HG03064 (cell line): Measurements from ENCODE around the gene RPS19BP1.
"Not testable (repeated sequence)": the region's sequence is repeated elsewhere in the genome, so short reads cannot be mapped to it uniquely, and the experiment has no call there.

Source experiments
- ATAC-seq: cut with Tn5 transposase; IDR thresholded peaks from one replicate; pipeline ENCODE4 v1.9.1; 2021; ENCODE audit warnings: low read depth; ENCODE audit not compliant: unreplicated experiment

Gene RPS19BP1

DNA sequence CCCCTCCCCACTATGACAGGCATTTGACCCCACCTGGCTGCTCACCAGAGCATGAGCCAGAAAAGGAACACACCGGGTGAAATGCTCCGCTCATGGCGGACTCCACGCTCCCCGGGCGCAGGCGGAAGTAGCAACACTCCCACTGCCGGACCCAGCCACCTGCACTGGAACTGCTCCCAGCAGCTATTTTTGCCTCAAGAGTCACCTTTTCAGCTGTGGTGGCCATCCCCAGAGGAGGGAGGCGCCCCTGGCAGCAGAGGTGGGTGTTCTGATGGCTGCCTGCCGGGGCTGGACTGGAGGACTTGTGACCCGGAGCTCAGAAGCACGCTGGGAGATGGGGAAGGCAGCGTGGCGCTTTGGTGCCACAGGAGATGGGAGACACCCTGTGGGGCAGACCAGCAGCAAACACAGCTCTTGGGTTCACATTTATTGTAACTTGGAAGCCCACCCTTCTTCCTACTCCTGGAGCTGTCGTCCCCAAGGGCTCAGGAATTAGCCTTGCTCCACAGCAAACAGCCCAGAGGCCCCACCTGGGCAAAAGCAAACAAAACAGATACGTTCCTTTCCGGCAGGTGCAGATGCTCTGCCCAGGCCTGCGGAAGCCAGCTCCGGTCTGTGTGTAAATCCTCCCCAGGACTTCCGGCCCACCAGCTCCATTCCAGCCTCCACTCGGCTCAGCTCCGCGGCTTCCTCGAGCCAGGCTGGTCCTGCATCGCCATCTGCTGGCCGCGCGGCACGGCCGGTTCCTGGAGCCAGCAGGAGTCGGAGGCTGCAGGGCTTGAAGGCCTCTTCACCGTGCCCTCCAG, 3.7 kb downstream of the RPS19BP1 start:
- no peak for ATAC-seq

DNA sequence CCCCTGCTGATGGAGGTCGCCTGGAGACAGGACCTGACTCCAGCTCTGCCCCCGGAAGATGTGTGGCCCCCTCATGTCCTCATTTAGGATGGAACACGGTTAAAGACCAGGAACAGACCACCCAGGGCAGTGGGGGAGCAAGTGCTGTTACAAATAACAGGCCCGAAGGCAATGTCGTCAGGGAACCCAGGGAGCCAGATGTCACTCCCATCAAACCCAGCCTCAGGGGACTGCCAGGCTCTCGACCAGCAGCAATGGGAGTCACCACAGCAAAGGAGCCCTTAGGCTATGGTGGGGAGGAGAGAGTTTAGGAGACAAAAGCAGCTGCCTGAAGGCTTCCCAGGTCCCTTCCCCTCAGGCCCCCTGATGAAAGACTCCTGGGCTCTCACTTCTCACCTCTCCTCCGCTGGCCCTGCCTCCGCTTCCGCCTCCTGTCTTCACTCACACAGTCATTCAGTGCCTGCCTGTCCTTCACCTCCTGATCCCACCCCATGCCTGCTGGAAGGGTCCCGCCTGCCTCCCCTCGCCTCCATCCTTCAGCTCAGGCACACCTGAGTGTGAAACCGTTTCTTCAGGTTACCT, 4.4 kb downstream of the RPS19BP1 start:
- no peak for ATAC-seq

DNA sequence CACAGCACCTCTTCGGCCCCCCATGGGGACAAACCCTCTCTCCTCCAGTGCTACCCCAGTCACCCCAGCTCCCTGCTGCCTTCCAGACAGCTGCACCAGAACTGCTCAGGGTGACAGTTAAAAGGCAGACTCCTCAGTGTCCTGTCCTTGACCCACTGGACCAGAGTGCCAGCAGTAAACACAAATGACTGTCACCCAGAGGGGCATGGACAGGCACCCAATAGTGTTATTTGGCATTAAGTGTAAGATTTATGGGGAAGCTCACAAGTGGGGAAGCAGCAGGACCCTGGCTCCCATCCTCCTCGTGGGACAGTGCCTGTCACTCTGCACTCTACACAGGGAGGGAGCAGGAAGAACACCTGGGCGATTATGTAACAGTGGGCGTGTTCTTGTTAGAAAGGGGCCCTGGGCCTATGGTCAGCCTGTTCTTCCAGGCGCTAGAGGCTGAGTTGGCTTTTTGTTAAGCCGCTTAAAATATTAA, 5.0 kb downstream of the RPS19BP1 start:
- ATAC-seq, result no peak

DNA sequence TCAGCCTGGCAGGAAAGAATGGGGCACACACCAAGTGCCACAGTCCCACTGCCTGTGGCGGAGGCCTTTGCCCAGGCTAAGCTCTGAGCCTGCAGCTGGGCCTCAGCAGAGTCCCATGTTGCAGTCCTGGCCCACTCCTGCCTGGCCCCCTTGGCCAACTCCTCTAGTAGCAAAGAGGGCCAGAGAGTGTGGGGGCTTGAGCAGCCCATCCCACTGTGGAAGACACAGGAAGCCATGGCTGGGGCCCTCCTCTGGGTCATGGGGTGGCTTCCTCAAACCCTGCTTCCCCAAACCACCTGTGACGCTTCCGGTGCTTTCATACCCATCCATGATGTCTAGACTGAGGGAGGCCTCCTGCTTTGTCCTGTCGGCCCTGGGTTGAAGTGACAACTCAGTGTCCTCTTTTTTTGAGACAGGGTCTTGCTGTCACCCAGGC, 5.8 kb downstream of the RPS19BP1 start:
- no peak for ATAC-seq

DNA sequence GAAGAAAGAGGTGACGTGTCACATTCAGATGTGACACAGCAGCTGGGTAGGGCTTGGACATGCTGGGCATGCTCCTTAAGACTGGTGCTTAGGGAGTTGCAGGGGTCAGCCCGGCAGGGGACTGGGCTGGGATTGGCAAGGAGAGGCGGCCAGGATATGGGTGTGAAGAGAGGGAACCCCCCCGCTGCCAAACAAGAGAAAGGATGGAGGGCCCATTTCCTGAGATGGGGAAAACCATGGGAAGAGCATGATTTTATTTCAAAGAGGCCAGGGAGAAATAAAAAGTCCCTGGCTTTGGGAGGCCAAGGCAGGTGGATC, 6.9 kb downstream of the RPS19BP1 start:
- no peak for ATAC-seq

DNA sequence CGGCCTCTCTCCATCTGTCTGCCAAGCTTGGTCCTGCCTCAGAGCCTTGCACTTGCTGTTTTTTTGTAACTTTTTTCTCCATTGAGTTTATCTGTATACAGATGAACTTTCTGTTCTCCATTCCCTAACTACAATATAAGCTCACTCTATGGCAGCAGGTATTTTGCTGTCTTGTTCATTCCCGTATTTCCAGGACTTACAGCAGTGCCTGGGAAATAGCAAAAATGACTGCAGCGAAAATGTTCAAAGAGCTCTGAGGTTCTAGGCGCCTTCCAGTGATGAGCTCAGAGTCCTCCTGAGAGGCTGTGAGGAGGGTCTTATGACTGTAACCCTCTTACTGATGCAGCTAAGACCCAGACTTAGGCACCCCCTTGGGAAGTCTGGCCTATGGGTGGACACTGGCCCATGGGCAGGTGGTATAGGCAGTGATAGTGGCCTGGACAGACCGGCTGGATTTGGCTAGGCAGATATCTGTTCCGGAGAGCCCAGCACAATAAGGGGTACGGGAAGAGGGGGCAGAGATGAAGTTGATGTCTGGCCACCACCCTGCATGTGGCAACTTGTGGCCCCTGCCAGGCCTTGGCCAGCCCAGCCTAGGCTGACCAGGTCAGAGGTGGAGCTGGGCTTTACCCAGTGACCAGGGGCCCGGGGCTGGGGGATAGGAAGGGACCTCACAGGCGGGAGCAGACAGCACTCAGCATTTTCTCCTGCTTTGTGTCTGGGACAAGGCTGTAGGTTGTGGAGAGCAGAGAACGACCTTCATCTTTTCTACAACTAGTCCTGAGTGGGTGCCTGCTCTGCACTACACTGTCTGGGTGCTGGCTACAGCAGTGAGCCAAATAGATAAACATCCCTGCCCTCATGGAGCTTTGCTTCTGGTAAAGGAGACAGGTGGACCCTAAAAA, 7.5 kb downstream of the RPS19BP1 start:
- no peak for ATAC-seq

DNA sequence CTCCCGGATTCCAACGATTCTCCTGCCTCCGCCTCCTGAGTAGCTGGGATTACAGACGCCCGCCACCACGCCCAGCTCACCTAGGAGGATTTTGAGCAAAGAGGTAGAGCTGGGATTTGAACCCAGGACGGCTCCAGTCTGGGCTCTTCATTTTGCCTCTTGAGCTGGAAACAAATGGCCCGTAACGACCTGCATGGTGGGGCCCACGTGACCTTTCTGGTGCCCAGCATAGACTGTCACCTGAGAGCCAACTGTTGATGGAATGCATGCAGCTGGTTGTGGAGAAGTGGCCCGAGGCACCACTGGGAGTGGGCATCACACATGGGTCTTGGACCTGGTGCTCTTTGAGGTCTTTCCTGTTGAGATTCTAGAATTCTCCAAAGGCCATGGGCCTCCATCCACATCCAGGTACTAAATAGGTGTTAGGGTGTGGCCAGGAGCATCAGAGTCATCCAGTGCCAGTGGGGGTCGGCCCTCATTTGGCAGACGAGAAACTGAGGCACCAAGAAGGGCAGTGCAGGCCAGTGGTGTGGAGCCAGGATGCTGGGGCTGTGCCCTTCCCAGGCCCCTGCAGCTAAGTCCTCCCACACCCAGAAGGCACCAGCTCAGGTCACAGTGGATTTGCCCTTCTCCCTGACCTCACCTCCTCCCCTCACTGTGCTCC, 8.3 kb downstream of the RPS19BP1 start:
- ATAC-seq, result no peak

DNA sequence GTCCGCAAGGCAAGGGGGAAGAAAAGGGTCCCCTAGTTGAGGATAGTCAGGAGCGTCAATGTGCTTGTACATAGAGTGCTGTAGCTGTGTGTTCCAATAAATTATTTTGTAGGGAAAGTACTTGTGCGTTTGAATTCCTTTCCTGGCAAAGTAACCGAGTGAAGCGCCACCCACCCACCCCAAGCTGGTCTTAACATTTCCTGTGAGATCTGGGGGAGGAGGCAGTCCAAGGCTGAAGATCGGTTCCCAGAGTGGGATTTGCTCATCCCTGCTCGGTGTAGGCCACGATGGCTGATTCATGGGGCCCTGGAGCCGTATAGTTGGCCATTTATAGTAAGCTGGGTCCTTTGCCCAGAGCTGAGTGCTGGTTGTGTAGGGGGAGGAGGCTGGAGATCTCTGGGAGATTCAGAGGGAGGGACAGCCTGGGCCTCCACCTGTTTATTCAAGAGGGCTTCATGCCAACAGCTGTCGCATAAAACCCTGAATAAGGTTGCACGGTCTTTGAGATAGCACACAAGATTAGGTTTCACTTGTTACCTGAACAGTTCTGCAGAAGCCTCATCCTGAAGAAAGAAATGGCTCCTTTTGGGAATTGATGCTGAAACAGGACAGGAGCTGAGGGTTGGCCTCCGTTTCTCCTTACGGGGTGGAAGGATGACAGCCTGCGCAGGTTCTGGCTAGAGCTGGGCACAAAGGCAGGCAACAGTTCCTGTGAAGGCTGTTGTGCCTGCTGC, 9.8 kb downstream of the RPS19BP1 start:
- no peak for ATAC-seq

DNA sequence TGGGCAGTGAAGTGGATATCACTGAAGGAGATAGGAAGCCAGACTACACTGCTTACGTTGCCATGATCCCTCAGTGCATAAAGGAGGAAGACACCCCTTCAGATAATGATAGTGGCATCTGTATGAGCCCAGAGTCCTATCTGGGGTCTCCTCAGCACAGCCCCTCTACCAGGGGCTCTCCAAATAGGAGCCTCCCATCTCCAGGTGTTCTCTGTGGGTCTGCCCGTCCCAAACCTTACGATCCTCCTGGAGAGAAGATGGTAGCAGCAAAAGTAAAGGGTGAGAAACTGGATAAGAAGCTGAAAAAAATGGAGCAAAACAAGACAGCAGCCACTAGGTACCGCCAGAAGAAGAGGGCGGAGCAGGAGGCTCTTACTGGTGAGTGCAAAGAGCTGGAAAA, 10.5 kb downstream of the RPS19BP1 start:
- not testable (repeated sequence) for ATAC-seq

DNA sequence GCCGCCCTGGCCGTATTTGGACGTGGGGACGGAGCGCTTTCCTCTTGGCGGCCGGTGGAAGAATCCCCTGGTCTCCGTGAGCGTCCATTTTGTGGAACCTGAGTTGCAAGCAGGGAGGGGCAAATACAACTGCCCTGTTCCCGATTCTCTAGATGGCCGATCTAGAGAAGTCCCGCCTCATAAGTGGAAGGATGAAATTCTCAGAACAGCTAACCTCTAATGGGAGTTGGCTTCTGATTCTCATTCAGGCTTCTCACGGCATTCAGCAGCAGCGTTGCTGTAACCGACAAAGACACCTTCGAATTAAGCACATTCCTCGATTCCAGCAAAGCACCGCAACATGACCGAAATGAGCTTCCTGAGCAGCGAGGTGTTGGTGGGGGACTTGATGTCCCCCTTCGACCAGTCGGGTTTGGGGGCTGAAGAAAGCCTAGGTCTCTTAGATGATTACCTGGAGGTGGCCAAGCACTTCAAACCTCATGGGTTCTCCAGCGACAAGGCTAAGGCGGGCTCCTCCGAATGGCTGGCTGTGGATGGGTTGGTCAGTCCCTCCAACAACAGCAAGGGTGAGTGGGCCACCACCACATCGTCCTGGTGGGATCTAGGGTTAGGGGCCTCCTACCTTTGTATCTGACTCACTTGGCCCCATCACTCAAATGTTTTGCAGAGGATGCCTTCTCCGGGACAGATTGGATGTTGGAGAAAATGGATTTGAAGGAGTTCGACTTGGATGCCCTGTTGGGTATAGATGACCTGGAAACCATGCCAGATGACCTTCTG, 11.3 kb downstream of the RPS19BP1 start:
- peak; percentile 12 for ATAC-seq

DNA sequence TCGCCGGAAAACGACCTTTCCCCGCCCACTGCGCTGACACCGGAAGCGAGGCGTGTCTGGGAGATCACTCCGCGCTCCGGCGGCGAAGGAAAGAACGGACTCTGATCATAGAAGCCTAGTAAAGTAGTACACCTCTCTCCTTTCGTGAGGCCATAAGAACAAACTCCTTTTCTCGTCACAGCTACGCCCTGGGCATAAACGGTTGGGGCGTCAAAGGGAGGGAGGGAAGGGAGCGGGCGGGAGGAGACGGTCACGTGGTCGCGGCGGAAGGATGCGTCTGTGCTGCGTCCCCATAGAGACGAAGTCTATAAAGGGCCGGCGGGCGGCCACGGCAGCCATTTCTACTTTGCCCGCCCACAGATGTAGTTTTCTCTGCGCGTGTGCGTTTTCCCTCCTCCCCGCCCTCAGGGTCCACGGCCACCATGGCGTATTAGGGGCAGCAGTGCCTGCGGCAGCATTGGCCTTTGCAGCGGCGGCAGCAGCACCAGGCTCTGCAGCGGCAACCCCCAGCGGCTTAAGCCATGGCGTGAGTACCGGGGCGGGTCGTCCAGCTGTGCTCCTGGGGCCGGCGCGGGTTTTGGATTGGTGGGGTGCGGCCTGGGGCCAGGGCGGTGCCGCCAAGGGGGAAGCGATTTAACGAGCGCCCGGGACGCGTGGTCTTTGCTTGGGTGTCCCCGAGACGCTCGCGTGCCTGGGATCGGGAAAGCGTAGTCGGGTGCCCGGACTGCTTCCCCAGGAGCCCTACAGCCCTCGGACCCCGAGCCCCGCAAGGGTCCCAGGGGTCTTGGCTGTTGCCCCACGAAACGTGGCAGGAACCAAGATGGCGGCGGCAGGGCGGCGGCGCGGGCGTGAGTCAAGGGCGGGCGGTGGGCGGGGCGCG, 12.1 kb downstream of the RPS19BP1 start, which contains the start of gene ATF4:
Gene ATF4 (plus strand): TSS at position 337 of the 880 bp plus-strand sequence. CDS start 884 bp downstream, outside the sequence.
- peak; percentile 30 for ATAC-seq

DNA sequence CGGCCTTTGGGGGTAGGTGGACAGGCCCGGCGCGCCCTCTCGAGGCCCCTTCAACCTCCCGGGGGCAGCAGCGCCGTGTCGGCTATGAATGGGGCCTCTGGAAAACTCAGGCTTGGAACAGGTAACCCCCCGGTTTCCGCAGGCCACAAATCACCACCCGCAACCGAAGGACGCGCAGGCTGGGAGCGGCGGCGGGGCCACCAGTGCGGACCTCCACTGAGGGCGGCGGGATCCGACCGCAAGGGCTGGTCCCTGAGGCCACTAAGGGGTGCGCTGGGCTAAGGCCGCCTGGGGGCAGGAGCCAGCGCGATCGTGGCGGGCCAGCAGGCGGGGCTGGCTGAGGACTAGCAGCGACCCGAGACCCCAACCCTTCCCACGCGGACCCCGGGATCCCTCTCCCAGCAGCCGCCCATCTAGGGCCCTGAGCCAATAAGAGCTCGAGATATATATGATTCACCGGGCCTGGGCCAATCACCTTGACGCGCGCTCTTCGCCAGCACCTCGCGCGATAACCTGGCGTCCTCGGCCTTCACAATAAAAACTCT, 12.8 kb downstream of the RPS19BP1 start:
- ATAC-seq, result peak; percentile 68

DNA sequence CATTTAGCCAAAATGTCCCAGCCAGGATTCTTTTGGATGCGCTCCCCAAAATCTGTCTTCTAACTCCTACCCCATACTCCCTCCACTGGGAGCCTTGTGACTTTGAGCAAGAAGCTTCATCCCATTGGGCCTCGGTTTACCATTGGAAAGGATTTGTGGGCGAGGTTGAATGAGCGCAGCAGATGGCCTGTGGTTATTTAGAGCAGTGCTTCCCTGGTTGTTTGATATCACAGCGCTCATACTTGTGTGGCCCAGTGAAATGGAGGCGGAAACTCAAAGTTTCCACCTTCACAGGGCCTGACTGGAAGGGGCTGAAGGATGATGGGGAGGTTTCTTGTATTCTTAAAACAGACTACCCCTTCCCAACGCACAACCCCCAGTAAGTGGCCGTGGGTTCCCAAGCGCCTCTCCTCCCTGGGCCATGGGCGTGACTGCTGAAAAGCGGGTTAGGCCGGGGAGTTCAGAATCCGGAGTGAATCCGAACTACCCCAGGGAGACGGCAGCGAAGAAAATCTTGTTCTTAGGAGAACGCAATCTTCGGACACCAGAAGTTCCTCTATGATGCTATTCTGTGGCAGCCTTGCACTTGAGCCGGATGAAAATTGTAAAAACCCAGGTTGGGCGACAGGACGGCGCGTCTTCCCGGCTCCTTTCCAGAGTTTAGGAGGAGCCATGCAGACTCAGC, 13.4 kb downstream of the RPS19BP1 start:
- ATAC-seq, result no peak

DNA sequence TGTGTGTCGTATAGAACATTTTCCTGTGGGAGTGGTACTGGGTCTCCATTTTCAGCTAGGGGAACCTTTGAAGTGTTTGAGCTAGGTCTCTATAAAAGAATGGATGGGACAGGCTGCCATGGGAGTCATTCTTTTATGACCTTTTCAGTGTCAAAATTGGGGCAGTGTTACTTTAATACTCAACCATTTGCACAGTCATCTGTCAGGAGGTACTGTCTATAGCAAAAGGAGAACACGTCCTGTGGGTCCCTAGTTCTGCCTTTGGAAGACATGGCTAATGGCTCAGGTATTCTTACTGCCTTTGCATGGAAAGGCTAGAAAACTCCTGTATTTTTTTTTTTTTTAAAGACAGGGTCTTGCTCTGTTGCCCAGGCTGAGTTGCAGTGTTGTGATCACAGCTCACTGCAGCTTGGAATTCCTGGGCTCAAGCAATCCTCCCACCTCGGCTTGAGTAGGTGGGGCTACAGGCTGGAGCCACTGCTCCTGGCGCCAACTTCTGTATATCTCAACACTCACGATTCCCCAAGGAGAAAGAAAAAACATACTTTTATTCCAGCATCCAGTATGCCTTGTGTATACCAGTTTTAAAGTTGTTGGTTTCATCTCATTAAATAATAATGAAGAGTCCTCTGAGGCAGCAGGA, 14.3 kb downstream of the RPS19BP1 start:
- ATAC-seq, result no peak

DNA sequence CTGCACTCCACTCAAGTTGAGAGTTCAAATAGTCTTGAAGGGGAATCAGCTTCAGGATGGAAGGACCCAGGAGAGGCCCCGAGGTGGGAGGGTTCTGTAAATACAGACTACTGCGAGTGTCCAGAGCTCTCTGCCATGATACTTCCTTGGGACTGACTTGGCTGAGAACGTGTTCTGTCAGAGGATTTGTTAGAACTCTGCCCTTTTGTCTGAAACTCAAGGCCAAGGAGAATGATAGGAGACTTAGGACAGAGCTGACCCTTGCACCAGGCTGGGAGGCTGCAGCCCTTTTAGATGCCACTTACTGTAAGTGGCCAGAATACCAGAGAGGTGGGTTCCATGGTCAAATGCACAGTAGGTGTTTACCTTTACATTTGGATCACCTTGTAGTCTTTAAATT, 15.1 kb downstream of the RPS19BP1 start:
- no peak for ATAC-seq

DNA sequence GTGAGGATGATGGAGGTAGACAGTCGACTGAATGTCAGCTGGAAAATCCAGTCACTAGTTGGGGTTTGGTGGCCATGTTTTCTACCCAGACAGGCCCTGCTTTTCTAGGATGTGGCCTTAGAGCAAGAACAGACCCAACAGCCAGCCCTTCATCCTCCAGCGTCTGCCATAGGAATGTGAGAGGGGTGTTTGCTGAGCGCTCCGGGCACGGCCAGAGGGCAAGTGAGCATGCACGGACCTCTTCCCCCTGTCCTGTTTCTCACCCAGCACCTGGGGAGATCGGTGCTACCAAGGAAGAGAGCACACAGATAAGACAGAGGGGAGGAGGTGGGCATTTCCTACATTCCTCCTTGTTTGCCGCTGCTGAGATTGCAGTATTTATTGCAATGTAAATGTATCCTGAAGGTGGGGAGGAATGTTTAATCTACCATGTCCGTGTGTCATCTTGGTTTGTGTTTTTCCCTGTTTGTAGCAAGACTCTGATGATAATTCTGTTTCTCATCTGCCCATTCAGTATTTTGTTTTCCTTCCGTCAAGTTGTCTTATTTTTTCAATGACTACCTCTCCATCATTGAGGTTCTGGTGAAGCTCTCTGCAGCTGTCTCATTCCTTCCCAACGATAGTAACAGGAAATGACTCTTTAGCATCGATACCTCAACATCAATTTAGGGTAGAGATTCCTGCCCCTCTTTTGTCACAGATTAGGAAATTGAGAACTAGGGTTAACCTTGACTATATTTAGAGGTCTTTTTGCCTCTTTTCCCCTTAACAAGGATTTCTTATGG, 17.1 kb downstream of the RPS19BP1 start:
- ATAC-seq, result no peak
